Testis (tissue), 3 donors: Measurements from ENCODE around the gene PLCB2. TPM values are rescaled to one million over a fixed set of nuclear protein-coding genes. Genes with fewer than 3 reads are reported as not detected.

ENCODE experiments used
- DNase-seq: peaks from one replicate; pipeline ENCODE4 v3.0.0-alpha.2; 2019
- H3K27ac ChIP-seq, 2 donors: fragments of 200-600 bp; sonication (generic); one replicate each; pipeline ENCODE4 v1.5.1; 2019
- H3K27me3 ChIP-seq: fragments of 200-600 bp; sonication (generic); one replicate; pipeline ENCODE4 v1.5.1; 2019
- H3K36me3 ChIP-seq: fragments of 200-600 bp; sonication (generic); one replicate; pipeline ENCODE4 v1.5.1; 2017; ENCODE audit warnings: low read depth; ENCODE audit errors: missing control alignments
- H3K4me1 ChIP-seq: fragments of 200-600 bp; sonication (generic); one replicate; pipeline ENCODE4 v1.5.1; 2019
- H3K4me3 ChIP-seq, 2 donors: fragments of 200-600 bp; sonication (generic); one replicate each; pipeline ENCODE4 v1.5.1; 2017 to 2019
- H3K9me3 ChIP-seq: fragments of 200-600 bp; sonication (generic); one replicate; pipeline ENCODE4 v1.5.1; 2017
- POLR2A ChIP-seq: fragments of 450-650 bp; IDR thresholded peaks from one replicate; pipeline ENCODE4 v1.6.1; 2017; ENCODE audit warnings: antibody characterized with exemption, mild to moderate bottlenecking, moderate library complexity
- WGBS, 2 donors: methylation state at CpG; one replicate each; pipeline ENCODE4 v1.1.5; 2018; 5-methylcytosine and 5-hydroxymethylcytosine counted together
- intact Hi-C: fragments of 100-400 bp; cut with DNase I; formaldehyde crosslinking; loops from one replicate; pipeline ENCODE4 v1.15.1; 2023; ENCODE audit warnings: low total_unique reads
- polyA plus RNA-seq: library from polyadenylated mRNA; stranded (reverse); fragments of 350-450 nt; fragmentation: Illumina TruSeq; extraction: RNeasy Lipid Tissue Mini Kit (QIAGEN cat#74804); gene quantifications from one replicate; pipeline ENCODE4 v1.2.3, GENCODE V29; 2014; ENCODE audit warnings: low read depth, low replicate concordance; ENCODE audit not compliant: insufficient read depth
- total RNA-seq, 2 donors: library from RNA; depleted of rRNA; stranded (reverse); fragments of >200 nt; gene quantifications; one replicate each; pipeline ENCODE4 v1.2.3, GENCODE V29; 2016
- TF ChIP-seq, protein P1 (sequence below), 3 experiments: fragments of 450-650 bp in 2 of 3; fragments of 200-600 bp in 1 of 3; sonication (generic) in 1 of 3; IDR thresholded peaks; one replicate each; pipeline ENCODE4 v1.5.1; 2016 to 2019; ENCODE audit warnings: antibody characterized with exemption in 3 of 3, mild to moderate bottlenecking in 2 of 3, moderate library complexity in 1 of 3

Gene PLCB2
- total and polyA plus RNA-seq, 3 donors from 2014 or later, result 8.8 to 13.6 (median 9.7) TPM

DNA sequence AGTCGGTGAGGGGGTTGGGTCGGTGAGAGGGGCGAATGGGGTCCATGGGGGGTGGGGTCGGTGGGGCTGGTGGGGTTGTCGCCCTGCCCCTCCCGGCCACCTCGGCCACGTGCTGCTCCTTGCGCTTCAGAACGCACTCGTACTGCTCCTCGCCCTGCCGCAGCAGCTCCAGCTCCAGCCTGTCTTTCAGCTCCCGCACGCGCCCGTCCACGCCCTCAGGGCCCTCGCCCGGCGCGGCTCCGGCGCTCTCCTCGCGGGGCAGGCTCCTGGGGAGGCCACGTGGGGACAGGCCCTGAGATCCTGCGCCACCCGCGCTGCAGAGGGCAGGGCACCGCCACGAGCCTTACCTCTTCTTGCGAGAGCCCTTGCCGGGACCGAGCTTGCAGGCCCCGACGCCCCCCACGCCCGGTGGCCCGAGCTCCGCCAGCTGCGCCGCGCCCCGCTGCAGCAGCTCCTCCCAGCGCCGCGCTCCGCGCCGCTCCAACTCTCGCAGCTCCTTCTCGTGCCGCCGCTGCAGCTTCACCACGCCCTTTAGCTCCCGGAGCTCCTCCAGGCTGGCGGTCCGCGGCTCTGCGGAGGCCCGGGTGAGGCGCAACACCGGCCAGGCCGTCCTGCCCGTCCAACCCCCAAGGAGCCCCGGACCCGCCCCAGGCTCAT lies 16.7 kb downstream of the PLCB2 start:
- intact Hi-C loops, result no loop called here
- Histone ChIP-seq H3K27ac (no peak overlapping the region), H3K9me3 (no peaks in the 10 kb centered on the region), H3K36me3 (no peaks in the 10 kb centered on the region), H3K4me3 (peak overlapping the region; percentile 31 to 53), H3K27me3 (no peaks in the 10 kb centered on the region), H3K4me1 (peaks cover 4% of the 10 kb centered on the region)
- TF ChIP-seq, protein P1, sequence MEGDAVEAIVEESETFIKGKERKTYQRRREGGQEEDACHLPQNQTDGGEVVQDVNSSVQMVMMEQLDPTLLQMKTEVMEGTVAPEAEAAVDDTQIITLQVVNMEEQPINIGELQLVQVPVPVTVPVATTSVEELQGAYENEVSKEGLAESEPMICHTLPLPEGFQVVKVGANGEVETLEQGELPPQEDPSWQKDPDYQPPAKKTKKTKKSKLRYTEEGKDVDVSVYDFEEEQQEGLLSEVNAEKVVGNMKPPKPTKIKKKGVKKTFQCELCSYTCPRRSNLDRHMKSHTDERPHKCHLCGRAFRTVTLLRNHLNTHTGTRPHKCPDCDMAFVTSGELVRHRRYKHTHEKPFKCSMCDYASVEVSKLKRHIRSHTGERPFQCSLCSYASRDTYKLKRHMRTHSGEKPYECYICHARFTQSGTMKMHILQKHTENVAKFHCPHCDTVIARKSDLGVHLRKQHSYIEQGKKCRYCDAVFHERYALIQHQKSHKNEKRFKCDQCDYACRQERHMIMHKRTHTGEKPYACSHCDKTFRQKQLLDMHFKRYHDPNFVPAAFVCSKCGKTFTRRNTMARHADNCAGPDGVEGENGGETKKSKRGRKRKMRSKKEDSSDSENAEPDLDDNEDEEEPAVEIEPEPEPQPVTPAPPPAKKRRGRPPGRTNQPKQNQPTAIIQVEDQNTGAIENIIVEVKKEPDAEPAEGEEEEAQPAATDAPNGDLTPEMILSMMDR (IDR thresholded peaks at IDR 0.05), result no peak
- TF ChIP-seq POLR2A, result no peak
- WGBS, 2 donors, result 5 to 14% methylated on average over 8 to 51 of the region's 68 CpGs
- DNase-seq, result peak; percentile 54

DNA sequence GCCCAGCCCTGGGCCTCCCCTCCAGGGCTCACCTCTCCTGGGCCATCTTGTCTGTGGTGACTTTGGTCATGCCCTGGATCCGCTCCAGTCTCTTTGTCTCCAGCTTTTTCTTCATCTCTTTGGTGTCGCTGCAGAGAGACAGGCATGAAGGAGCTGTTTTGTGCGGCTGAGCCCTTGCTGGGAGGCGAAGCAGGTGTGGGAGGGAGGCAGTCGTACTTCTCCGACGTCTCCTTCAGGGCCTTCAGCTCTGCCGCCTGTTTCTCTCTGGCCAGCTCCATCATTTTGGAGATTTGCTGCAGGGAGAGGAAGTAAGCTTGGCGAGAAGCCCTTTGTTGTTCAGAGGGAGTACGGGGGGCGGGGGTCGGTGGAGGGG lies 17.2 kb downstream of the PLCB2 start:
- no peak overlapping the region for H3K27ac ChIP-seq
- H3K4me1 ChIP-seq, result peaks cover 4% of the 10 kb centered on the region
- no peaks in the 10 kb centered on the region for H3K36me3 ChIP-seq
- no peak for TF ChIP-seq POLR2A
- TF ChIP-seq, protein P1 (IDR thresholded peaks at IDR 0.05), result no peak
- peak overlapping the region in 1 of 2 donors; percentile 53 for H3K4me3 ChIP-seq
- DNase-seq, result no peak
- intact Hi-C loops, result no loop called here
- no peaks in the 10 kb centered on the region for H3K9me3 ChIP-seq
- H3K27me3 ChIP-seq, result no peaks in the 10 kb centered on the region
- 21 to 25% methylated on average over 11 of the region's 12 CpGs for WGBS, 2 donors

DNA sequence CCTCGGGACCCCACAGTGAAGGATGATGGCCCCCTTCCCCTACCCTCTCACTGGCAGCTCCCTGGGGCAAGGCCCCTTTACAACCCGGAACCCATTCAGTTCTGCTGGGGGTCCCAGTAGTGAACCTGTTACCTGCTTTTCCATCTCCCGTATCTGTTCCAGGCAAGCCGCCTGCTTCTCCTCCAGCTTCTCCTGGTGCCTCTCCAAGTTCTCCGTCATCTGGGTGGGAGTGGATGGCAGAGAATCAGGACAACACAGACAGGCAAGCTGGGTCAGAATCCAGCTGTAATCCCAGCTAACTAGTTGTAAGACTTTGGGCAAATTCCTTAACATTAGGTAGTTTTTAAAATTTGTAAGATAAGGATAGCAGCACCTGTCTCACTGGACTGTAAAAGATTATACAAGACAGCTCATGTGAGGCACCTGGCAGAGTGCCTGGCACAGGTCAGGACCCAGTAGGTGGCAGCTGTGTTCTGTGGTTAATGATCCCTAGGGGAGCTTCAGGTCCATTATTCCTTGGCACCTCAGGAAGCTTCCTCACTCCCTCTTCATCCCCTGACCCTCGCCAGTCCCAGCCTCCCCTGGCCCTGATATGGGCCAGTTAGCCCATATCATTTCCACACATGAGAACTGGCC lies 18.5 kb downstream of the PLCB2 start:
- Histone ChIP-seq H3K27ac (no peak overlapping the region), H3K36me3 (no peaks in the 10 kb centered on the region), H3K27me3 (no peaks in the 10 kb centered on the region), H3K4me3 (no peak overlapping the region), H3K9me3 (no peaks in the 10 kb centered on the region), H3K4me1 (peaks cover 4% of the 10 kb centered on the region)
- TF ChIP-seq, protein P1 (IDR thresholded peaks at IDR 0.05), result no peak
- TF ChIP-seq POLR2A, result no peak
- 72 to 74% methylated on average over 6 of the region's 6 CpGs for WGBS, 2 donors
- intact Hi-C loops, result loop anchor here (10.0 kb wide), 1 partner anchor 136 kb away; no protein-coding TSS in a partner anchor
- no peak for DNase-seq

DNA sequence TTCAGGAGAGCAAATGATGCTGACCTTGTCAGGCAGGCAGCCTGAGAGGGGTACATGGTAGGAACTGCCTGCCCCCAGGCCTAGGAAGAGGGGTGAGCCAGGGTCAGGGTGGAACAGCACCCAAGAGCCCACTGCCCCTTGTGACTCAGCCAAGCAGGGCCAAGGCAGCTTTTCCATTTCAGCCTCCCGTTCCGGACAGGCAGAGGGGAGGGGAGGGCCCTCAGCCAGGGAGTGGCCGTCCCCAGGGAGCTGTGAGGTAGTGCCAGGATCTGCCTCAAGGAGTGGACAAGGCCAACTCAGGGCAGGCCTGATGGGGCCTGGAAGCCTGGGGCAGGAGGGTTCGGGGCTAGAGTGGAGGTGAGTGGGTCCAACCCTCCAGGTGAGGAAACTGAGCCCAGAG lies 19.8 kb downstream of the PLCB2 start:
- Histone ChIP-seq H3K27ac (no peak overlapping the region), H3K4me1 (peaks cover 4% of the 10 kb centered on the region), H3K27me3 (no peaks in the 10 kb centered on the region), H3K4me3 (no peak overlapping the region), H3K9me3 (no peaks in the 10 kb centered on the region), H3K36me3 (no peaks in the 10 kb centered on the region)
- no peak for TF ChIP-seq POLR2A
- TF ChIP-seq, protein P1 (IDR thresholded peaks at IDR 0.05), result no peak
- intact Hi-C loops, result loop anchor here (10.0 kb wide), 1 partner anchor 137 kb away; no protein-coding TSS in a partner anchor
- WGBS, 2 donors, result 83 to 90% methylated on average over 4 of the region's 4 CpGs
- no peak for DNase-seq
